ENCODE measurements around the gene RPL28.
"Not testable (repeated sequence)": the region's sequence is repeated elsewhere in the genome, so short reads cannot be mapped to it uniquely, and the experiment has no call there.

The RPL28 gene

GRCh38 chr19:55441319-55441691, 55.6 kb downstream of the RPL28 start:
- Histone ChIP-seq H3K4me1 (ENCODE audit: control insufficient read depth, low read depth, low read length) (peaks cover 12% of the 10 kb centered on the region), H3K27me3 (ENCODE audit: control insufficient read depth, insufficient read depth, low read length) (peaks cover 83% of the 10 kb centered on the region), H3K36me3 (ENCODE audit: control insufficient read depth, low read depth, low read length) (no peaks in the 10 kb centered on the region), H3K27ac (ENCODE audit: low read length) (no peak overlapping the region), H3K9ac (ENCODE audit: low read length) (no peak overlapping the region), H3K4me3 (ENCODE audit: low read length) (peak overlapping the region; percentile 63), H3K9me3 (ENCODE audit: control insufficient read depth, low read depth, low read length) (no peaks in the 10 kb centered on the region)

- peak overlapping the region; percentile 63 for H3K4me3 ChIP-seq (ENCODE audit: low read length)
- H3K4me1 ChIP-seq (ENCODE audit: control insufficient read depth, low read depth, low read length): peaks cover 12% of the 10 kb centered on the region
- no peaks in the 10 kb centered on the region for H3K9me3 ChIP-seq (ENCODE audit: control insufficient read depth, low read depth, low read length)
- H3K27ac ChIP-seq (ENCODE audit: low read length): no peak overlapping the region
- H3K27me3 ChIP-seq (ENCODE audit: control insufficient read depth, insufficient read depth, low read length): peaks cover 88% of the 10 kb centered on the region
- H3K36me3 ChIP-seq (ENCODE audit: control insufficient read depth, low read depth, low read length): no peaks in the 10 kb centered on the region
- H3K9ac ChIP-seq (ENCODE audit: low read length): no peak overlapping the region
Measured at GRCh38 chr19:55441692-55442321, 56.1 kb downstream of the RPL28 start.

GRCh38 chr19:55442372-55442961, 56.7 kb downstream of the RPL28 start:
- H3K27me3 ChIP-seq (ENCODE audit: control insufficient read depth, insufficient read depth, low read length): peaks cover 95% of the 10 kb centered on the region
- peaks cover 12% of the 10 kb centered on the region for H3K4me1 ChIP-seq (ENCODE audit: control insufficient read depth, low read depth, low read length)
- H3K9ac ChIP-seq (ENCODE audit: low read length): no peak overlapping the region
- no peak overlapping the region for H3K4me3 ChIP-seq (ENCODE audit: low read length)
- no peaks in the 10 kb centered on the region for H3K36me3 ChIP-seq (ENCODE audit: control insufficient read depth, low read depth, low read length)
- H3K9me3 ChIP-seq (ENCODE audit: control insufficient read depth, low read depth, low read length): no peaks in the 10 kb centered on the region
- H3K27ac ChIP-seq (ENCODE audit: low read length): no peak overlapping the region

GRCh38 chr19:55443045-55443823, 57.5 kb downstream of the RPL28 start, which contains the start of gene SHISA7:
TSS of gene SHISA7 (minus strand) at chr19:55443300. CDS start at chr19:55442863, 437 bp downstream.
- Histone ChIP-seq H3K27me3 (ENCODE audit: control insufficient read depth, insufficient read depth, low read length) (peaks cover 98% of the 10 kb centered on the region), H3K4me3 (ENCODE audit: low read length) (peak within 1 kb of the TSS; percentile 24), H3K27ac (ENCODE audit: low read length) (no peak within 1 kb of the TSS), H3K36me3 (ENCODE audit: control insufficient read depth, low read depth, low read length) (no peaks in the 10 kb centered on the region), H3K9ac (ENCODE audit: low read length) (no peak within 1 kb of the TSS), H3K4me1 (ENCODE audit: control insufficient read depth, low read depth, low read length) (peaks cover 12% of the 10 kb centered on the region), H3K9me3 (ENCODE audit: control insufficient read depth, low read depth, low read length) (no peaks in the 10 kb centered on the region)

- Histone ChIP-seq H3K27ac (ENCODE audit: low read length) (no peak overlapping the region), H3K4me3 (ENCODE audit: low read length) (no peak overlapping the region), H3K9ac (ENCODE audit: low read length) (no peak overlapping the region), H3K9me3 (ENCODE audit: control insufficient read depth, low read depth, low read length) (no peaks in the 10 kb centered on the region), H3K4me1 (ENCODE audit: control insufficient read depth, low read depth, low read length) (peaks cover 12% of the 10 kb centered on the region), H3K27me3 (ENCODE audit: control insufficient read depth, insufficient read depth, low read length) (peaks cover 98% of the 10 kb centered on the region), H3K36me3 (ENCODE audit: control insufficient read depth, low read depth, low read length) (no peaks in the 10 kb centered on the region)
Measured at GRCh38 chr19:55443824-55444480, 58.2 kb downstream of the RPL28 start.

- H3K4me3 ChIP-seq (ENCODE audit: low read length): no peak overlapping the region
- peaks cover 12% of the 10 kb centered on the region for H3K4me1 ChIP-seq (ENCODE audit: control insufficient read depth, low read depth, low read length)
- peaks cover 98% of the 10 kb centered on the region for H3K27me3 ChIP-seq (ENCODE audit: control insufficient read depth, insufficient read depth, low read length)
- no peak overlapping the region for H3K27ac ChIP-seq (ENCODE audit: low read length)
- no peaks in the 10 kb centered on the region for H3K9me3 ChIP-seq (ENCODE audit: control insufficient read depth, low read depth, low read length)
- H3K9ac ChIP-seq (ENCODE audit: low read length): no peak overlapping the region
- H3K36me3 ChIP-seq (ENCODE audit: control insufficient read depth, low read depth, low read length): no peaks in the 10 kb centered on the region
Measured at GRCh38 chr19:55444646-55445045, 58.9 kb downstream of the RPL28 start.

- no peaks in the 10 kb centered on the region for H3K36me3 ChIP-seq (ENCODE audit: control insufficient read depth, low read depth, low read length)
- H3K9ac ChIP-seq (ENCODE audit: low read length): no peak overlapping the region
- no peak overlapping the region for H3K4me3 ChIP-seq (ENCODE audit: low read length)
- peaks cover 99% of the 10 kb centered on the region for H3K27me3 ChIP-seq (ENCODE audit: control insufficient read depth, insufficient read depth, low read length)
- peaks cover 7% of the 10 kb centered on the region for H3K4me1 ChIP-seq (ENCODE audit: control insufficient read depth, low read depth, low read length)
- H3K27ac ChIP-seq (ENCODE audit: low read length): no peak overlapping the region
- no peaks in the 10 kb centered on the region for H3K9me3 ChIP-seq (ENCODE audit: control insufficient read depth, low read depth, low read length)
Measured at GRCh38 chr19:55446060-55446459, 60.3 kb downstream of the RPL28 start.

- H3K27me3 ChIP-seq (ENCODE audit: control insufficient read depth, insufficient read depth, low read length): peaks cover 100% of the 10 kb centered on the region
- H3K9ac ChIP-seq (ENCODE audit: low read length): no peak overlapping the region
- no peak overlapping the region for H3K27ac ChIP-seq (ENCODE audit: low read length)
Measured at GRCh38 chr19:55447421-55448174, 61.9 kb downstream of the RPL28 start.

GRCh38 chr19:55448175-55448490, 62.4 kb downstream of the RPL28 start:
- H3K4me1 ChIP-seq (ENCODE audit: control insufficient read depth, low read depth, low read length); H3K27ac ChIP-seq (ENCODE audit: low read length); H3K9ac ChIP-seq (ENCODE audit: low read length); H3K4me3 ChIP-seq (ENCODE audit: low read length); H3K9me3 ChIP-seq (ENCODE audit: control insufficient read depth, low read depth, low read length); H3K36me3 ChIP-seq (ENCODE audit: control insufficient read depth, low read depth, low read length): not testable (repeated sequence)
- peaks cover 95% of the 10 kb centered on the region for H3K27me3 ChIP-seq (ENCODE audit: control insufficient read depth, insufficient read depth, low read length)

More at GRCh38 chr19:55447421-55448174, 61.9 kb downstream of the RPL28 start:
- Histone ChIP-seq H3K4me3 (ENCODE audit: low read length) (no peak overlapping the region), H3K9me3 (ENCODE audit: control insufficient read depth, low read depth, low read length) (no peaks in the 10 kb centered on the region), H3K4me1 (ENCODE audit: control insufficient read depth, low read depth, low read length) (no peaks in the 10 kb centered on the region), H3K36me3 (ENCODE audit: control insufficient read depth, low read depth, low read length) (no peaks in the 10 kb centered on the region)

GRCh38 chr19:55449469-55449868, 63.7 kb downstream of the RPL28 start:
- Histone ChIP-seq H3K27me3 (ENCODE audit: control insufficient read depth, insufficient read depth, low read length) (peaks cover 81% of the 10 kb centered on the region), H3K4me3 (ENCODE audit: low read length) (no peak overlapping the region), H3K27ac (ENCODE audit: low read length) (no peak overlapping the region), H3K9ac (ENCODE audit: low read length) (no peak overlapping the region), H3K4me1 (ENCODE audit: control insufficient read depth, low read depth, low read length) (no peaks in the 10 kb centered on the region), H3K9me3 (ENCODE audit: control insufficient read depth, low read depth, low read length) (no peaks in the 10 kb centered on the region), H3K36me3 (ENCODE audit: control insufficient read depth, low read depth, low read length) (no peaks in the 10 kb centered on the region)
